IPS DF 6.9 (cell line): ENCODE measurements around the gene CA9.

Experiments
- DNase-seq: peaks from one replicate; pipeline ENCODE4 v3.0.0-alpha.2; 2013; ENCODE audit warnings: low read depth, low spot score
- H3K27ac ChIP-seq: one replicate; pipeline ENCODE4 v1.5.1; 2013; ENCODE audit warnings: low read length, control low read depth
- H3K27me3 ChIP-seq: 2 replicates; pipeline ENCODE4 v1.6.1; 2013; ENCODE audit warnings: mild to moderate bottlenecking, low read length; ENCODE audit not compliant: control insufficient read depth, insufficient read depth
- H3K36me3 ChIP-seq: 2 replicates; pipeline ENCODE4 v1.6.1; 2013; ENCODE audit warnings: low read length; ENCODE audit not compliant: control insufficient read depth, insufficient read depth
- H3K4me1 ChIP-seq: 2 replicates; pipeline ENCODE4 v1.6.1; 2013; ENCODE audit warnings: low read length; ENCODE audit not compliant: control insufficient read depth, insufficient read depth
- H3K4me3 ChIP-seq: 2 replicates; pipeline ENCODE4 v1.5.1; 2013; ENCODE audit warnings: mild to moderate bottlenecking, low read length
- H3K9me3 ChIP-seq: 2 replicates; pipeline ENCODE4 v1.6.1; 2013; ENCODE audit warnings: low read length, inconsistent platforms; ENCODE audit not compliant: control insufficient read depth, insufficient read depth
- WGBS: extraction: QIAGEN DNeasy Blood & Tissue Kit; methylation state at CpG from one replicate; pipeline ENCODE4 v1.1.7; 2013; ENCODE audit warnings: mixed read lengths, missing lambda C conversion rate; ENCODE audit not compliant: insufficient read length, insufficient coverage; 5-methylcytosine and 5-hydroxymethylcytosine counted together

Gene CA9

DNA sequence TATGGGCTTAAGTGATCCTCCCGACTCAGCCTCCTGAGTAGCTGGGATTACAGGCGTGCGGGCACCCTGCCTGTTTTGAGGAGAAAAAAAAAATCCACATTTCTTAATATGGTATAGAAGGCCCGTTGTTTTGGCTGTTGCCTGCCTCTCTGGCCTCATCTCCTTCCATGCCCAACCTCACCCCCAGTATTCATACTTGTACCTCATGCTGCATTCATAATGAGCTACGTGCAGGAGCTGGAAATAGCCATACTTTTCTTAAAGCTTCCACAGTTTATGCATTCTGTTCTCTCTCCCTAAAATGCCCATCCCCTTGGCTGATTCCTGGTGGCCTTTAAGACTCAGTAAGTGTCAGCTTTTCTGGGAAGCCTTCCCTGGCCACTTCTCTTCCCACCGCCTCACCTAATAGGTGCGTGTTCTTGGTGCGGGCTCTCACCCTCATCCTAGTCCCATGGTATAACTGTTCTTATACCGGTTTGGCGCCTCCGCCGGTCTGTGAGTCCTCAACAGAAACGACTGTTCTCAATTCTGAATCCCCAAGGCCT, 18.1 kb downstream of the CA9 start:
- no peak overlapping the region for H3K4me3 ChIP-seq
- H3K9me3 ChIP-seq = no peaks in the 10 kb centered on the region
- peaks cover 2% of the 10 kb centered on the region; the same call in 1 of the 2 replicates for H3K4me1 ChIP-seq
- no peak for DNase-seq
- no peak overlapping the region for H3K27ac ChIP-seq
- no CpG with 5 or more reads among the region's 13 CpGs for WGBS
- no peaks in the 10 kb centered on the region for H3K27me3 ChIP-seq
- 0 out of 2 replicates have a peak, but pooled peaks cover 3% of the 10 kb centered on the region for H3K36me3 ChIP-seq

GRCh38 chr9:35695943-35696401, 22.2 kb downstream of the CA9 start:
- Histone ChIP-seq H3K36me3 (peaks cover 27% of the 10 kb centered on the region), H3K4me3 (no peak overlapping the region), H3K27ac (no peak overlapping the region), H3K4me1 (peaks cover 2% of the 10 kb centered on the region), H3K9me3 (no peaks in the 10 kb centered on the region), H3K27me3 (no peaks in the 10 kb centered on the region)
- no peak for DNase-seq
- WGBS = no CpG with 5 or more reads among the region's 3 CpGs

DNA sequence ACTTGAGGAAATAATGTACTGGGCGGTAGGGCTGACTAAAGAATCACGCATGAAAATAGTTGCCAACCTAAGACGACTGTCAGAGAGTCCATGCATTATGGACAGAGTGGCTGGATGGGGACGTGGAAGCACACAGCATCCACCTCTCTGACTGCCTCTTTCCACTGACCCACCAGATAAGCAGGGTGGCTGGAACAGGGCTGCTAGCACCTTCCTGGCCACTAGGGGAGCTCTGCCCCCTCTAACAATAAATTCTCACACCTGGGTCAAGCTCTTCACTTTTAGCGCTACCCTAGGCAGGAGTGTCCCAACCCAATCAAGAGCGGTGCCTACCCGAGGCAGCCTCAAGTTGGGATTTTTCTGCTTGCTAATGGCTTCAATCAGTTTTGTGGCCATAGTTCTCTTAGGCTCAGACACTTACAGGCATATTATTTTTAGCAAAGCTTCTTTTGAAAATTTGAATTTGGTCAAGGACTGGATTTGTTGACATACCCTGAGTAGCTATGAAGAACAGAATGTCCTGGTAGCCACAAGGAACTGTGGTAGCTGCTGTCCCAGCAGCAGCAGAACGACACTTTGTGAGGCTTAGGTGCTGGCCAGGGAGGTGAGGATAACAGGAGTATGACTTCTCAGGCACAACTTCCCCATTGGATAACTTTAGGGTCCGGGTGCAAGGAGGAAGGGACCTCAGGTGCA, 22.9 kb downstream of the CA9 start:
- H3K4me3 ChIP-seq = no peak overlapping the region
- H3K27ac ChIP-seq = no peak overlapping the region
- WGBS = no CpG with 5 or more reads among the region's 9 CpGs
- H3K36me3 ChIP-seq = peaks cover 27% of the 10 kb centered on the region
- no peak for DNase-seq
- no peaks in the 10 kb centered on the region for H3K27me3 ChIP-seq
- H3K4me1 ChIP-seq = no peaks in the 10 kb centered on the region; the same call in 1 of the 2 replicates
- H3K9me3 ChIP-seq = no peaks in the 10 kb centered on the region

GRCh38 chr9:35697486-35697885, 23.8 kb downstream of the CA9 start:
- Histone ChIP-seq H3K9me3 (no peaks in the 10 kb centered on the region), H3K27ac (no peak overlapping the region), H3K27me3 (no peaks in the 10 kb centered on the region), H3K36me3 (peaks cover 31% of the 10 kb centered on the region), H3K4me1 (no peaks in the 10 kb centered on the region; the same call in 1 of the 2 replicates), H3K4me3 (no peak overlapping the region)
- DNase-seq = no peak
- no CpG with 5 or more reads among the region's 14 CpGs for WGBS

DNA sequence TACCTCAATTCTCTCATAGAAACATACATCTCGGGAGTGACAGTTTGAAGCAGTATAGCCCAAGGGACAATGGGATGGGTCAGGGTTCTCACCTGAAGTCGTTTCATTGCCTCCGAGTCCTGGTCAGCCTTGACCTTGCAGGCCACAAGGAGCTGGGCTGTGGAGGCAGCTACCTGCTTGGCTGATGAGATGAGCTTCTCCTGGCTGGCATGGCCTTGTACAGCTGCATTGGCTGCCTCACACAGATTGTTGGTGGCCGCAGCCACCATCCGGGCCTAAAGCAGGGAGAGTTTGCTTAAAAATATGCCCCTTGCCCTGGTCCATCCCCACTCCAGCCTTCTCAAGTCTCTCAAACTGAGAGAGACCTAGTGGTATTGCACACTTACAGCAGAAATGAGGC, 24.5 kb downstream of the CA9 start:
- Histone ChIP-seq H3K36me3 (peaks cover 33% of the 10 kb centered on the region), H3K4me3 (no peak overlapping the region), H3K9me3 (no peaks in the 10 kb centered on the region), H3K27ac (no peak overlapping the region), H3K27me3 (no peaks in the 10 kb centered on the region), H3K4me1 (no peaks in the 10 kb centered on the region; the same call in 1 of the 2 replicates)
- WGBS = no CpG with 5 or more reads among the region's 5 CpGs
- no peak for DNase-seq

GRCh38 chr9:35700031-35700430, 26.3 kb downstream of the CA9 start:
- Histone ChIP-seq H3K27me3 (no peaks in the 10 kb centered on the region), H3K27ac (no peak overlapping the region), H3K9me3 (no peaks in the 10 kb centered on the region), H3K4me1 (no peaks in the 10 kb centered on the region; the same call in 1 of the 2 replicates), H3K36me3 (peaks cover 49% of the 10 kb centered on the region), H3K4me3 (no peak overlapping the region)
- no CpG with 5 or more reads among the region's 11 CpGs for WGBS
- DNase-seq = no peak

GRCh38 chr9:35700942-35701341, 27.2 kb downstream of the CA9 start:
- H3K4me1 ChIP-seq = no peaks in the 10 kb centered on the region; the same call in 1 of the 2 replicates
- no peaks in the 10 kb centered on the region for H3K9me3 ChIP-seq
- H3K27me3 ChIP-seq = no peaks in the 10 kb centered on the region
- H3K36me3 ChIP-seq = peaks cover 57% of the 10 kb centered on the region
- no peak for DNase-seq
- no peak overlapping the region for H3K4me3 ChIP-seq
- H3K27ac ChIP-seq = no peak overlapping the region

DNA sequence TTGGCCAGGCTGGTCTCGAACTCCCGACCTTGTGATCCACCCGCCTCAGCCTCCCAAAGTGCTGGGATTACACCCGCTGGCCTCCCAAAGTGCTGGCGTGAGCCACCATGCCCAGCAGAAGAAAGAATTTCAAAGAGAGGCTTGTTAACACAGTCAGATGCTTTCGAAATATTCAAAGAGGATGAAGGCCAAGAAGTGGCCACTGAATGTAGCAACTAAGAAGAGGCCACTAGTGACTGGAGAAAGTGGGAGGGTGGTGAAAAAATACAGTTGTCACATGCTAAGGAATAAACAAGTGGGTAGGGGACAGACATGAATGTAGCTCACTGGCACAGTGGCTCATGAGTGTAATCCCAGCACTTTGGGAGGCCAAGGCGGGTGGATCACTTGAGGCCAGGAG, 29.0 kb downstream of the CA9 start:
- Histone ChIP-seq H3K4me3 (no peak overlapping the region), H3K27ac (no peak overlapping the region), H3K9me3 (no peaks in the 10 kb centered on the region), H3K36me3 (peaks cover 71% of the 10 kb centered on the region), H3K27me3 (no peaks in the 10 kb centered on the region), H3K4me1 (no peaks in the 10 kb centered on the region; the same call in 1 of the 2 replicates)
- DNase-seq = no peak
- WGBS = no CpG with 5 or more reads among the region's 7 CpGs

GRCh38 chr9:35703906-35704672, 30.4 kb downstream of the CA9 start:
- H3K27me3 ChIP-seq = no peaks in the 10 kb centered on the region
- WGBS = no CpG with 5 or more reads among the region's 26 CpGs
- no peaks in the 10 kb centered on the region; the same call in 1 of the 2 replicates for H3K4me1 ChIP-seq
- H3K9me3 ChIP-seq = no peaks in the 10 kb centered on the region
- H3K4me3 ChIP-seq = no peak overlapping the region
- no peak for DNase-seq
- H3K27ac ChIP-seq = no peak overlapping the region
- peaks cover 62% of the 10 kb centered on the region for H3K36me3 ChIP-seq

GRCh38 chr9:35705372-35705771, 31.6 kb downstream of the CA9 start:
- Histone ChIP-seq H3K27ac (no peak overlapping the region), H3K9me3 (no peaks in the 10 kb centered on the region), H3K36me3 (peaks cover 51% of the 10 kb centered on the region), H3K4me1 (no peaks in the 10 kb centered on the region), H3K27me3 (no peaks in the 10 kb centered on the region), H3K4me3 (no peak overlapping the region)
- no CpG with 5 or more reads among the region's 8 CpGs for WGBS
- DNase-seq = no peak
